GM12872 (cell line): ENCODE data around the gene ZSCAN29.

ENCODE experiments used
- CTCF ChIP-seq: IDR thresholded peaks from 3 replicates; pipeline ENCODE4 v1.5.1; 2011; ENCODE audit warnings: low read depth, mild to moderate bottlenecking, low read length, moderate library complexity; ENCODE audit not compliant: insufficient read depth

Gene ZSCAN29

DNA sequence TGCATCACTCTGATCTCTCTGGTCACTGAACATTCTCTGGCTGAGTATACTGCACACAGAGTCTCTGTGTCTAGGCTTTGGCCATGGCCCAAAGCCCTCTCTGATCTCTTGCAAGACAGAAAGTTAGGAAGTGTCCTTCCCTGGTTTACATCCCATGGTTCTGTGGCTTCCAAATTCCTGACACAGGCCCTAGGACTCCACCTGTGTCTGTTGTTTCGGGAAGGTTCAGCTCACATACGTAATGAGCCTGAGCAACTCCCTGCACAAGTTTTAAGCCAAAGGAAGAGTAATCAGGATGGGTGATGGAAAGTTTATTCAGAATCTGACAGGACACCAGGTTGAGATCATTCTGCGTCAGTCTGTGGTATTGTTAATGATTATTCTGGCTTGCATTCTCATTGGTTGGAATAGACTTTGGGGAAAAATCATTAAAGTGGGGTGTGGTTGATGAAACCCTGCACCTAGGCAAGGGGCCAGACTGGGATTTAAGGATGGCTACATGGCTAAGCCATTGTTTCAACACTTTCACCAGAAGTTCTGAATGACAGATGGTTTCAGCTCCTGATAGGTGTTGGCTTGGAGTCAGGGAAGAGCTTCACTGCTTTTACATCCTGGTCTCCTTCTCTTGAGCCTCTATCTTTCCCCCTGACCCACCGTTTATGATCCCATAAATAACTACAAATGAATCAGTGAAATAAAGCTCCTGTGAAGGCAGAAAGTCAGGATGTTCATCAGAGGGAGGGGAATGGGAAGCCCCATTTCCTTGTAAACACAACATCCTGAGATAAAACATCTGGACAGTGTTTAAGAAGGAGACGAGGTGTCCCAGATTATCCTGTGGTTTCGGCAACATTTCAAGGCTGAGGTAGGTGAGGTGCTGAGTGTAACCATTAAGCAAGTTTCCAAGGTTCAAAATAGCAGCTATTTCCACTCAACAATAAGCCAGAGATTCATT lies 54.5 kb downstream of the ZSCAN29 start:
- no peak for TF ChIP-seq CTCF

DNA sequence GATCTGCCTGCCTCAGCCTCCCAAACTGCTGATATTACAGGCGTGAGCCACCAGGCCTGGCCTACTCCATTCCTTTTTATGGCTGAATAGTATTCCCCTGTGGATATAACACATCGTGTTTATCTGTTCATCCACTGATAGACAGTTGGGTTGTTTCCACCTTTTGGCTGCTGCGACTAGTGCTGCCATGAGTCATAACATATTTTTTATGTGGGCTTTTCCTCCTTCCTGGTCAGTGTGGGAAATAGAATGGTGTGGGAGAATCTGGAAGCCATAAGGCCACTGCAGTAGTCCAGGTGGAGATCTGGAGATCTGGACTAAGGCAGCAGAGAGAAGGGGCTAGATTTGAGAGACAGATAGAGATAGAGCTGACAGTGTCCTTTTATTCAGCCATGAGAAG lies 56.7 kb downstream of the ZSCAN29 start:
- no peak for TF ChIP-seq CTCF

GRCh38 chr15:43312378-43312777 lies 58.5 kb downstream of the ZSCAN29 start:
- no peak for TF ChIP-seq CTCF
